Vein endothelial cell (primary cell): Measurements from ENCODE around the gene MXRA8. TPM values are rescaled to one million over a fixed set of nuclear protein-coding genes. Genes with fewer than 3 reads are reported as not detected.

ENCODE experiments used
- total RNA-seq: library from RNA; depleted of rRNA; stranded (reverse); fragments of >200 nt; gene quantifications from 2 replicates; pipeline ENCODE4 v1.2.3, GENCODE V29; 2012

Gene MXRA8, protein sequence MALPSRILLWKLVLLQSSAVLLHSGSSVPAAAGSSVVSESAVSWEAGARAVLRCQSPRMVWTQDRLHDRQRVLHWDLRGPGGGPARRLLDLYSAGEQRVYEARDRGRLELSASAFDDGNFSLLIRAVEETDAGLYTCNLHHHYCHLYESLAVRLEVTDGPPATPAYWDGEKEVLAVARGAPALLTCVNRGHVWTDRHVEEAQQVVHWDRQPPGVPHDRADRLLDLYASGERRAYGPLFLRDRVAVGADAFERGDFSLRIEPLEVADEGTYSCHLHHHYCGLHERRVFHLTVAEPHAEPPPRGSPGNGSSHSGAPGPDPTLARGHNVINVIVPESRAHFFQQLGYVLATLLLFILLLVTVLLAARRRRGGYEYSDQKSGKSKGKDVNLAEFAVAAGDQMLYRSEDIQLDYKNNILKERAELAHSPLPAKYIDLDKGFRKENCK
- 1.6 TPM in 2 replicates for total RNA-seq

GRCh38 chr1:1358433-1359271 lies at the start of gene MXRA8:
Gene MXRA8 (minus strand): TSS chr1:1358555. CDS start chr1:1358504, 51 bp downstream.

GRCh38 chr1:1406821-1407635 lies 48.7 kb upstream of the MXRA8 start, which contains the start of gene MRPL20:
Gene MRPL20 (minus strand): TSS chr1:1407293. CDS start chr1:1407217, 76 bp downstream.

GRCh38 chr1:1399187-1399871 lies 41.0 kb upstream of the MXRA8 start, which contains the start of gene CCNL2:
Gene CCNL2 (minus strand): TSS chr1:1399335. CDS start chr1:1399306, 29 bp downstream.

GRCh38 chr1:1374929-1375662 lies 16.7 kb upstream of the MXRA8 start, which contains the start of gene AURKAIP1:
Gene AURKAIP1 (minus strand): TSS chr1:1375207. CDS start chr1:1374756, 451 bp downstream.

GRCh38 chr1:1349256-1350012 lies 8.9 kb downstream of the MXRA8 start, which contains the start of gene DVL1:
Gene DVL1 (minus strand): TSS chr1:1349418. CDS start chr1:1349065, 353 bp downstream.

GRCh38 chr1:1331068-1331965 lies 27.0 kb downstream of the MXRA8 start, which contains the start of gene TAS1R3:
Gene TAS1R3 (plus strand): TSS chr1:1331280. CDS start chr1:1331346, 66 bp downstream.

GRCh38 chr1:1324524-1325287 lies 33.6 kb downstream of the MXRA8 start, which contains the start of the genes CPTP and INTS11:
Gene CPTP (plus strand): TSS chr1:1324802. CDS start chr1:1326911, 2,109 bp downstream.
Gene INTS11 (minus strand): TSS chr1:1324660. CDS start chr1:1324608, 52 bp downstream.

GRCh38 chr1:1307923-1308755 lies 50.2 kb downstream of the MXRA8 start, which contains the start of the genes ACAP3 and PUSL1:
Gene ACAP3 (minus strand): TSS chr1:1307930. CDS start chr1:1307815, 115 bp downstream.
Gene PUSL1 (plus strand): TSS chr1:1308597. CDS start chr1:1308644, 47 bp downstream.

Other genes starting within 250 kb of the MXRA8 start
- gene C1orf159, start 242.5 kb downstream of the MXRA8 start, total RNA-seq = 12.1 and 12.4 TPM in 2 replicates
- gene TTLL10, start 184.7 kb downstream of the MXRA8 start, total RNA-seq = not detected in 2 replicates
- not detected in 2 replicates for gene TNFRSF18, start 152.0 kb downstream of the MXRA8 start, total RNA-seq
- 2.0 and 3.6 TPM in 2 replicates for gene TNFRSF4, start 144.4 kb downstream of the MXRA8 start, total RNA-seq
- 115 and 138 TPM in 2 replicates for gene SDF4, start 126.6 kb downstream of the MXRA8 start, total RNA-seq
- 27.9 and 34.9 TPM in 2 replicates for gene B3GALT6, start 126.3 kb downstream of the MXRA8 start, total RNA-seq
- 0.33 and 0.76 TPM in 2 replicates for gene C1QTNF12, start 111.8 kb downstream of the MXRA8 start, total RNA-seq
- 48.2 and 53.6 TPM in 2 replicates for gene UBE2J2, start 84.7 kb downstream of the MXRA8 start, total RNA-seq
- 0.33 and 0.67 TPM in 2 replicates for gene SCNN1D, start 78.1 kb downstream of the MXRA8 start, total RNA-seq
- 22.4 and 29.7 TPM in 2 replicates for gene ACAP3, start 50.6 kb downstream of the MXRA8 start, total RNA-seq
- gene PUSL1, start 50.0 kb downstream of the MXRA8 start, total RNA-seq = 26.6 and 32.3 TPM in 2 replicates
- 79.4 and 105 TPM in 2 replicates for gene INTS11, start 33.9 kb downstream of the MXRA8 start, total RNA-seq
- 30.7 and 31.7 TPM in 2 replicates for gene CPTP, start 33.8 kb downstream of the MXRA8 start, total RNA-seq
- gene TAS1R3, start 27.3 kb downstream of the MXRA8 start, total RNA-seq = 0.38 and 0.65 TPM in 2 replicates
- 40.6 and 55.2 TPM in 2 replicates for gene DVL1, start 9.1 kb downstream of the MXRA8 start, total RNA-seq
- 104 and 123 TPM in 2 replicates for gene AURKAIP1, start 16.7 kb upstream of the MXRA8 start, total RNA-seq
- gene CCNL2, start 40.8 kb upstream of the MXRA8 start, total RNA-seq = 135 and 138 TPM in 2 replicates
- 88.0 and 89.5 TPM in 2 replicates for gene MRPL20, start 48.7 kb upstream of the MXRA8 start, total RNA-seq
- gene ANKRD65, start 62.7 kb upstream of the MXRA8 start, total RNA-seq = under 0.01 TPM in 1 of 2 replicates, not detected in the other
- gene VWA1, start 77.1 kb upstream of the MXRA8 start, total RNA-seq = 5.0 and 5.2 TPM in 2 replicates
- not detected in 2 replicates for gene ATAD3C, start 91.1 kb upstream of the MXRA8 start, total RNA-seq
- 10.1 and 28.8 TPM in 2 replicates for gene ATAD3B, start 113.2 kb upstream of the MXRA8 start, total RNA-seq
- 41.8 and 49.4 TPM in 2 replicates for gene ATAD3A, start 153.6 kb upstream of the MXRA8 start, total RNA-seq
- 1.7 and 4.2 TPM in 2 replicates for gene TMEM240, start 182.1 kb upstream of the MXRA8 start, total RNA-seq
- 76.4 and 79.6 TPM in 2 replicates for gene SSU72, start 216.3 kb upstream of the MXRA8 start, total RNA-seq
- 2.5 and 2.6 TPM in 2 replicates for gene FNDC10, start 241.6 kb upstream of the MXRA8 start, total RNA-seq